ENCODE data around the gene MCRIP2.
A peak's percentile ranks its signal among the peaks of the same experiment; 100 is the strongest.

MCRIP2 gene

DNA sequence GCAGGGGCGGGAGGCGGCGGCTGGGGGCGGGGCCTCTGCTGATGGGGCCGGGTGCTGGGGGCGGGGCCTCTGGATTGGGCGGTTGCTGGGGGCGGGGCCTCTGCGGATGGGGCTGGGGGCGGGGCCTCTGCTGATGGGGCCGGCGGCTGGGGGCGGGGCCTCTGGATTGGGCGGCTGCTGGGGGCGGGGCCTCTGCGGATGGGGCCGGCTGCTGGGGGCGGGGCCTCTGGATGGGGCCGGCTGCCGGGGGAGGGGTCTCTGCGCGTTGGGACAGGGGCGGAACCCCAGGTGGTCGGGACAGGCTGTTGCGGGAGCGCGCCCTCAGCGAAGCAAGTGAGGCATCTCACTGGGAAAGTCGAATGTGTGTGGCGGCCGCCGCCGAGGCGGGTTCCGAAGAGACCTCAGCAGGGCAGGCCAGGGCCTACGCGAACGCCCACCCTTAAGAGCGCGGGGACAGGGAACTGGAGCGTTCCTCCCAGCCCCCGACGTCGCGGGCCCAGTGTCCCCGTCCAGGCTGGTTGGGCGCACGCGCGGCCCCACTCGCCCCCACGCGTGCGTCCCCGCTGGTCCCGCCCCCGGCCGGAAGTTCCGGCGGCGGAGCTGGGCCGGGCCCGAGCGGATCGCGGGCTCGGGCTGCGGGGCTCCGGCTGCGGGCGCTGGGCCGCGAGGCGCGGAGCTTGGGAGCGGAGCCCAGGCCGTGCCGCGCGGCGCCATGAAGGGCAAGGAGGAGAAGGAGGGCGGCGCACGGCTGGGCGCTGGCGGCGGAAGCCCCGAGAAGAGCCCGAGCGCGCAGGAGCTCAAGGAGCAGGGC lies 38.4 kb downstream of the MCRIP2 start, which contains the start of gene STUB1:
Gene STUB1, plus strand, starts transcription at position 597 of the 811 bp plus-strand sequence. Its CDS starts 116 bp downstream, at position 713.
- H3K4me1 Mint-ChIP-seq (ENCODE audit: low read depth) = peaks cover 12% of the 10 kb centered on the region
- H3K4me3 Mint-ChIP-seq = peak within 1 kb of the TSS; percentile 83
- no peaks in the 10 kb centered on the region for H3K9me3 Mint-ChIP-seq
- H3K27me3 Mint-ChIP-seq (ENCODE audit: low read depth) = peaks cover 3% of the 10 kb centered on the region
- H3K36me3 Mint-ChIP-seq (ENCODE audit: low read depth) = peaks cover 15% of the 10 kb centered on the region
- peak within 1 kb of the TSS; percentile 77 for H3K27ac Mint-ChIP-seq
- DNase-seq (ENCODE audit: low spot score) = peak; percentile 86

DNA sequence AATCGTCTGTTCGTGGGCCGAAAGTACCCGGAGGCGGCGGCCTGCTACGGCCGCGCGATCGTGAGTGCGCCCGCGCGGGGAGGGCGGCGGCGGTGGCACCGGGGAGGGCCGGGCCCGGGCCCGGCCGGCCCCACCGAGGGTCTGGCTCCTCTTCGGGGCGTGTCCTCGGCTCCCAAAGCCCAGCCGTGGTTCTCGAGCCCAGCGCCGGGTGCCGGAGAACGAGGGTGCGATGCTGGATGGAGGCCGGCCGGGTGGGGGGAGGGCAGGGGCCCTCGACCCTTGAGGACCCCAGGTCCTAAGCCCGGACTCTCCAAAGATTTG lies 39.0 kb downstream of the MCRIP2 start:
- Mint-ChIP-seq H3K9me3 (no peaks in the 10 kb centered on the region), H3K27me3 (ENCODE audit: low read depth) (no peaks in the 10 kb centered on the region), H3K4me3 (peak overlapping the region; percentile 77), H3K4me1 (ENCODE audit: low read depth) (peaks cover 12% of the 10 kb centered on the region), H3K36me3 (ENCODE audit: low read depth) (peaks cover 15% of the 10 kb centered on the region), H3K27ac (no peak overlapping the region)
- DNase-seq (ENCODE audit: low spot score) = no peak

DNA sequence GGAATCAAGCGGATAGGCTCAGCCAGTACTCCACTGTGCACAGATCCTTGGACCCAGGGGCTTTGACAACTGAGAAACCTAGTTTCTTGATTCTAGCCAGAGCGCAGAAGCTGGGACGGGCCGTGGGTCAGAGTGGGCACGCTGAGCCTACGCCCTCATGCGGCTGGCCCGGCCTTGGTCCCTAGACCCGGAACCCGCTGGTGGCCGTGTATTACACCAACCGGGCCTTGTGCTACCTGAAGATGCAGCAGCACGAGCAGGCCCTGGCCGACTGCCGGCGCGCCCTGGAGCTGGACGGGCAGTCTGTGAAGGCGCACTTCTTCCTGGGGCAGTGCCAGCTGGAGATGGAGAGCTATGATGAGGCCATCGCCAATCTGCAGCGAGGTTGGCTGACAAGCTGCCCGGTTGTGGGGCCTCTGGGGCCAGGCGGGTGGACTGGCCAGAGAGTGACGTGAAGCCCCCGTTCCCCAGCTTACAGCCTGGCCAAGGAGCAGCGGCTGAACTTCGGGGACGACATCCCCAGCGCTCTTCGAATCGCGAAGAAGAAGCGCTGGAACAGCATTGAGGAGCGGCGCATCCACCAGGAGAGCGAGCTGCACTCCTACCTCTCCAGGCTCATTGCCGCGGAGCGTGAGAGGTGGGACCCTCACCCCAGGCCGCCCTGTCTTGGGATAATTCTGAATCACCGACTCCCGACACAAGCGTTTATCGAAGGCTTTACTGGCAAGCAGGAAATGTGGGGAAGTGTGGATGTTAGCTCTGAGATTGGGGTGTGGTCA lies 39.5 kb downstream of the MCRIP2 start:
- Mint-ChIP-seq H3K27ac (no peak overlapping the region), H3K4me1 (ENCODE audit: low read depth) (peaks cover 12% of the 10 kb centered on the region), H3K9me3 (no peaks in the 10 kb centered on the region), H3K27me3 (ENCODE audit: low read depth) (no peaks in the 10 kb centered on the region), H3K4me3 (peak overlapping the region; percentile 77), H3K36me3 (ENCODE audit: low read depth) (peaks cover 15% of the 10 kb centered on the region)
- DNase-seq (ENCODE audit: low spot score) = no peak

GRCh38 chr16:681746-682427 lies 40.3 kb downstream of the MCRIP2 start:
- Mint-ChIP-seq H3K4me3 (peak overlapping the region; percentile 77), H3K27ac (no peak overlapping the region), H3K36me3 (ENCODE audit: low read depth) (peaks cover 15% of the 10 kb centered on the region), H3K4me1 (ENCODE audit: low read depth) (peaks cover 12% of the 10 kb centered on the region), H3K9me3 (no peaks in the 10 kb centered on the region), H3K27me3 (ENCODE audit: low read depth) (no peaks in the 10 kb centered on the region)
- DNase-seq (ENCODE audit: low spot score) = no peak

DNA sequence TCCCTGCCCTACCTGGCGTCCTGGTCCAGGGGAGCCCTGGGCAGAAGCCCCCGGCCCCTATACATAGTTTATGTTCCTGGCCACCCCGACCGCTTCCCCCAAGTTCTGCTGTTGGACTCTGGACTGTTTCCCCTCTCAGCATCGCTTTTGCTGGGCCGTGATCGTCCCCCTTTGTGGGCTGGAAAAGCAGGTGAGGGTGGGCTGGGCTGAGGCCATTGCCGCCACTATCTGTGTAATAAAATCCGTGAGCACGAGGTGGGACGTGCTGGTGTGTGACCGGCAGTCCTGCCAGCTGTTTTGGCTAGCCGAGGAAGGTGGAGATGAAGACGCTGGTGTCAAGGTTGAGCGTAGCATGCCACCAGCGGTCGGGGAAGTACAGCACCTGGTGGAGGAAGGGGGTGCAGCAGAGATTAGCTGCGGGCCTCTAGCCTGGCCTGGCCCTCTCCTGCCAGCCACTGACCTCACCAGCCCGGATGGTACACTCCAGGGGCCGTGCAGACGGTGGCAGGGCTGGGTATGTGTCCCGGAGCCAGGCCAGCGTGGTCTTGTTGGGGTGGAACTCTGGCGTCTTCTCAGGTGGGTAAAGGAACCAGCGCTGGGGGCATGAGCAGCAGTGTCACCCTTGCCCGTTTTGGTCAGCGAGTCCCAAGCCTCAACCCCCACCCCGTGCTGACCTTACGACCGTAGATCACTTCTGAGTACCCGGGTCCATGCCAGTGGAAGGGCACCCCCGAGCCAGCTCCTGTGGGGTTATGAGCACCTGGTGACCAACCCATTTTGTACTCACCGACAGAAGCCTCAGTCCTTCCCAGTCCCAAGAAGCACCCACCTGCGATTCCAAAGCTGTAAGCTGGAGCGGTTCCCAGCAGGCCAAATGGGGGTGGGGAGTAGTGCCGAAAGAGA lies 41.1 kb downstream of the MCRIP2 start:
- no peak for DNase-seq (ENCODE audit: low spot score)
- peaks cover 17% of the 10 kb centered on the region for H3K36me3 Mint-ChIP-seq (ENCODE audit: low read depth)
- H3K27ac Mint-ChIP-seq = peak overlapping the region; percentile 62
- no peaks in the 10 kb centered on the region for H3K27me3 Mint-ChIP-seq (ENCODE audit: low read depth)
- peaks cover 12% of the 10 kb centered on the region for H3K4me1 Mint-ChIP-seq (ENCODE audit: low read depth)
- peak overlapping the region; percentile 77 for H3K4me3 Mint-ChIP-seq
- H3K9me3 Mint-ChIP-seq = no peaks in the 10 kb centered on the region

DNA sequence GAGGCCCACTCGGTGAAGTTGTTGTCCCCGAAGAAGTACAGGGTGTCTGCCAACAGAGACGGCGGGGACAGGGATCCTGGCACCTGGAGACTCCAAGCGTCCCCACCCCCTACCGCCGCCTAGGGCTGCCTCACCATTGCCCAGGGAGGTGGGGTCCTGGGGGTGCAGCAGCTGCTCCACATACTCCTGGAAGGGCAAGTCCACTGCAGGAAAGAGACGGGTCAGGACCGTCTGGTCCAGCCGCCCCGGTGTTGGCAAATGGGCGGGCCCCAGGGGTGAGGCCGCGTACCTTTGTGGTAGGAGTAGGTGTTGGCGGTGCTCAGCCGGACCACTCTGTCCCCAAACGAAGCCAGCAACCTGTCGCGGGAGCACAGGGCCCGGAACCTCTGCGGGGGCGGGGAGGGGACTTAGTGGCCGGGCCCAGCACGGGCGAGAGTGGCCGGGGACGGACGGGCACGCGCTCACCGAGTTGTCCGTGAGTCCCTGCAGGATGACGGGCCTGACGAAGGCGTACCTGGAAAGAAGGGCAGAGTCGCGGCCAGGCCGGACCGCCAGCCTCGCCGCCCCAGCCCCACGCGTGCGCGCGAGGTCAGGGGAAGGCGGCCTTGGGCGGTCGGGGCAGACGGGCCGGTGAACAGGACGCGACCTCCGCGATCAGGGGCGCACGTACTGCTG lies 41.9 kb downstream of the MCRIP2 start:
- H3K9me3 Mint-ChIP-seq = no peaks in the 10 kb centered on the region
- H3K4me3 Mint-ChIP-seq = peak overlapping the region; percentile 77
- H3K27me3 Mint-ChIP-seq (ENCODE audit: low read depth) = no peaks in the 10 kb centered on the region
- peak overlapping the region; percentile 52 for H3K27ac Mint-ChIP-seq
- peaks cover 17% of the 10 kb centered on the region for H3K36me3 Mint-ChIP-seq (ENCODE audit: low read depth)
- DNase-seq (ENCODE audit: low spot score) = no peak
- peaks cover 12% of the 10 kb centered on the region for H3K4me1 Mint-ChIP-seq (ENCODE audit: low read depth)

- Mint-ChIP-seq H3K4me1 (ENCODE audit: low read depth) (peaks cover 10% of the 10 kb centered on the region), H3K4me3 (peak within 1 kb of the TSS; percentile 77), H3K27ac (peak within 1 kb of the TSS; percentile 74), H3K27me3 (ENCODE audit: low read depth) (no peaks in the 10 kb centered on the region), H3K9me3 (no peaks in the 10 kb centered on the region), H3K36me3 (ENCODE audit: low read depth) (peaks cover 17% of the 10 kb centered on the region)
- peak; percentile 97 for DNase-seq (ENCODE audit: low spot score)
Measured at GRCh38 chr16:684071-684794, 42.6 kb downstream of the MCRIP2 start, which contains the start of gene JMJD8. TSS of gene JMJD8 (minus strand) at chr16:684334. CDS start at chr16:684319, 15 bp downstream.

GRCh38 chr16:684961-685696 lies 43.5 kb downstream of the MCRIP2 start:
- Mint-ChIP-seq H3K9me3 (no peaks in the 10 kb centered on the region), H3K27ac (peak overlapping the region; percentile 63), H3K27me3 (ENCODE audit: low read depth) (no peaks in the 10 kb centered on the region), H3K4me1 (ENCODE audit: low read depth) (peaks cover 9% of the 10 kb centered on the region), H3K36me3 (ENCODE audit: low read depth) (peaks cover 17% of the 10 kb centered on the region), H3K4me3 (no peak overlapping the region)
- no peak for DNase-seq (ENCODE audit: low spot score)

GRCh38 chr16:685967-686366 lies 44.3 kb downstream of the MCRIP2 start:
- Mint-ChIP-seq H3K9me3 (no peaks in the 10 kb centered on the region), H3K27ac (no peak overlapping the region), H3K4me1 (ENCODE audit: low read depth) (peaks cover 9% of the 10 kb centered on the region), H3K4me3 (peak overlapping the region; percentile 38), H3K36me3 (ENCODE audit: low read depth) (peaks cover 16% of the 10 kb centered on the region), H3K27me3 (ENCODE audit: low read depth) (no peaks in the 10 kb centered on the region)
- DNase-seq (ENCODE audit: low spot score) = no peak

DNA sequence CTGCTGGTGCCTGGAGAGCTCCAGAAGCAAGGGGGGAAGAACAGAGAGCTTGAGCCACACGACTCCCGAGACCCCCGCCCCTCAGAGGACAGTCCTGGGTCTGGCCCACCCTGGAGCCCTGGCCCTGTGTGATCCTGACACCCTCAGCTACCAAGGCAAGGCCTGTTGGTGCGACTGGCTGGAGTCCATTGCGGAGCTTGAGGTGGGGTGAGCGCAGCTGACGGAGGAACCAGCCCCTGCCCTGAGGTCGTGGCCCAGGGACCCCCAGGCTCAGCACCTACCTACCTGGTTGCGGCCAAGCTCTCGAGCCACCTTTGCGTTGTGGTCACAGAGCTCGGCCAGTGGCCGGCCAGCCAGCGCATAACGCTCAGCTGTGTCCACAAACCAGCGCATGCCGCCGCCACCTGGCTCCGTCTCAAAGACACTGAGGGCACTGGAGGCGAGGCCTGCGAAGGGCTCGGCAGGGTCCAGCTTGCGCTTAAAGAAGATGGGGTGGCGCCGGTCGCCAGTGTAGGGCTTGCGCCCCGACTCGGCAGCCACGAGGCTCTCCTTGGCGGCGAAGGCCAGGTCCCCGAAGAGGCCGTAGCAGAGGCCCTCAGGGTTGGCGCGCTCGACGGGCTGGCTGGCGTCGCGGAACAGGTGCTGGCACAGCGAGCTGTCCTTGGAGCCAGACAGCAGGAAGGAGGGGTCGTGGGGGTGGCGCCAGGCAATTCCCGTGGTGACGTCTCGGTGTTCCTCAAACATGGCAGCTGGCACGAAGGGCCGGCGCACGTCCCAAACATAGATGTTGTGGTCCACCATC lies 45.0 kb downstream of the MCRIP2 start:
- H3K4me3 Mint-ChIP-seq = no peak overlapping the region
- no peak overlapping the region for H3K27ac Mint-ChIP-seq
- DNase-seq (ENCODE audit: low spot score) = no peak
- no peaks in the 10 kb centered on the region for H3K27me3 Mint-ChIP-seq (ENCODE audit: low read depth)
- H3K4me1 Mint-ChIP-seq (ENCODE audit: low read depth) = peaks cover 8% of the 10 kb centered on the region
- peaks cover 11% of the 10 kb centered on the region for H3K36me3 Mint-ChIP-seq (ENCODE audit: low read depth)
- no peaks in the 10 kb centered on the region for H3K9me3 Mint-ChIP-seq

- Mint-ChIP-seq H3K4me1 (ENCODE audit: low read depth) (peaks cover 4% of the 10 kb centered on the region), H3K9me3 (no peaks in the 10 kb centered on the region), H3K27ac (no peak overlapping the region), H3K4me3 (no peak overlapping the region), H3K36me3 (ENCODE audit: low read depth) (peaks cover 5% of the 10 kb centered on the region), H3K27me3 (ENCODE audit: low read depth) (peaks cover 1% of the 10 kb centered on the region)
- no peak for DNase-seq (ENCODE audit: low spot score)
Measured at GRCh38 chr16:687499-687898, 45.9 kb downstream of the MCRIP2 start.

All from T-helper 2 cell treated with Interferon-gamma antibody and Interleukin-4, amounts not matched to agents 5 μg/mL and 100 μg/mL, for 36 hours (primary cell).